ENCODE measurements around the gene SERPINA1.
"Not testable (repeated sequence)": the region's sequence is repeated elsewhere in the genome, so short reads cannot be mapped to it uniquely, and the experiment has no call there.

The SERPINA1 gene

DNA sequence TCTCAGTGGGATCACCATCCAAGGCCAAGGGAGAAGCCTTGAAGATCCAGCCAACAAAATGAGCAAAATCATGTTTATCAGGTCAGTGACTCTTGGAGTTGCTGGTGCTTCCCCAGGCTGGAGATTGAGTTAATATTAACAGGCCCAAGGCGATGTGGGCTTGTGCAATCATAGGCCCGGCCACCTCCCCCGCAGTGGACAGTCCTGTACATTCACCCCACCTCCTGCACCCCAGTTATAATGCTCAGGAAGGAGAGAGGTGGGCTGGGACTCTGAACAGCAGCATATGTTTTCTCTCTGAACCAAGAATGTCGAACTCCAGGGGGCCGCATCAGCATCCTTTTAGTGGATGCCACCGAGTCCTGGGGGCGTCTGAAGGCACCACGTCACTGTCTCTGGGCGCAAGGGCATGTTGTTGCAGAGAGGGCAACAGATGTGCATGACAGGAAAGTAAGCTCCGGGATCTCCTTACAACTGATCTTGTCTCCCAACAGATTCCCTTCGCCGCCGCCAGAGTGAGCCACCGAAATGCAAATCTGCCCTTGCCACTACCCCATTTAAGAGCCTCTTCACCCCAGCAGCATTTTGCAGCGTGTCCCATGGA is 33.1 kb downstream of the SERPINA1 start:
- no peaks in the 10 kb centered on the region for H3K36me3 ChIP-seq (ENCODE audit: insufficient read depth)
- TF ChIP-seq, protein P1, sequence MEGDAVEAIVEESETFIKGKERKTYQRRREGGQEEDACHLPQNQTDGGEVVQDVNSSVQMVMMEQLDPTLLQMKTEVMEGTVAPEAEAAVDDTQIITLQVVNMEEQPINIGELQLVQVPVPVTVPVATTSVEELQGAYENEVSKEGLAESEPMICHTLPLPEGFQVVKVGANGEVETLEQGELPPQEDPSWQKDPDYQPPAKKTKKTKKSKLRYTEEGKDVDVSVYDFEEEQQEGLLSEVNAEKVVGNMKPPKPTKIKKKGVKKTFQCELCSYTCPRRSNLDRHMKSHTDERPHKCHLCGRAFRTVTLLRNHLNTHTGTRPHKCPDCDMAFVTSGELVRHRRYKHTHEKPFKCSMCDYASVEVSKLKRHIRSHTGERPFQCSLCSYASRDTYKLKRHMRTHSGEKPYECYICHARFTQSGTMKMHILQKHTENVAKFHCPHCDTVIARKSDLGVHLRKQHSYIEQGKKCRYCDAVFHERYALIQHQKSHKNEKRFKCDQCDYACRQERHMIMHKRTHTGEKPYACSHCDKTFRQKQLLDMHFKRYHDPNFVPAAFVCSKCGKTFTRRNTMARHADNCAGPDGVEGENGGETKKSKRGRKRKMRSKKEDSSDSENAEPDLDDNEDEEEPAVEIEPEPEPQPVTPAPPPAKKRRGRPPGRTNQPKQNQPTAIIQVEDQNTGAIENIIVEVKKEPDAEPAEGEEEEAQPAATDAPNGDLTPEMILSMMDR (conservative IDR thresholded peaks at IDR 0.05; ENCODE audit: low read depth, low read length), result no peak
- H3K79me2 ChIP-seq (ENCODE audit: insufficient read depth, low read depth), result no peaks in the 10 kb centered on the region
- H4K20me1 ChIP-seq (ENCODE audit: insufficient read depth), result no peaks in the 10 kb centered on the region
- no peak overlapping the region for H2AFZ ChIP-seq (ENCODE audit: low read depth)
- no peaks in the 10 kb centered on the region for H3K4me1 ChIP-seq (ENCODE audit: low read depth, poor library complexity, severe bottlenecking)
- no peak overlapping the region for H3K4me3 ChIP-seq (IDR thresholded peaks at IDR 0.05; ENCODE audit: insufficient read depth, low read depth, low read length)
- no peaks in the 10 kb centered on the region for H3K27me3 ChIP-seq (ENCODE audit: insufficient read depth, low read depth)
- no peak overlapping the region for H3K4me2 ChIP-seq
- no peak overlapping the region for H3K9ac ChIP-seq
- no peak overlapping the region for H3K27ac ChIP-seq

- Histone ChIP-seq H2AFZ (ENCODE audit: low read depth) (no peak overlapping the region), H3K4me3 (IDR thresholded peaks at IDR 0.05; ENCODE audit: insufficient read depth, low read depth, low read length) (no peak overlapping the region), H3K79me2 (ENCODE audit: insufficient read depth, low read depth) (no peaks in the 10 kb centered on the region), H3K36me3 (ENCODE audit: insufficient read depth) (no peaks in the 10 kb centered on the region), H4K20me1 (ENCODE audit: insufficient read depth) (no peaks in the 10 kb centered on the region), H3K27me3 (ENCODE audit: insufficient read depth, low read depth) (no peaks in the 10 kb centered on the region), H3K4me2 (no peak overlapping the region), H3K9ac (no peak overlapping the region), H3K27ac (no peak overlapping the region), H3K4me1 (ENCODE audit: low read depth, poor library complexity, severe bottlenecking) (no peaks in the 10 kb centered on the region)
- TF ChIP-seq, protein P1 (conservative IDR thresholded peaks at IDR 0.05; ENCODE audit: low read depth, low read length), result no peak
These were observed 33.7 kb downstream of the SERPINA1 start for GRCh38 chr14:94354638-94355185.

DNA sequence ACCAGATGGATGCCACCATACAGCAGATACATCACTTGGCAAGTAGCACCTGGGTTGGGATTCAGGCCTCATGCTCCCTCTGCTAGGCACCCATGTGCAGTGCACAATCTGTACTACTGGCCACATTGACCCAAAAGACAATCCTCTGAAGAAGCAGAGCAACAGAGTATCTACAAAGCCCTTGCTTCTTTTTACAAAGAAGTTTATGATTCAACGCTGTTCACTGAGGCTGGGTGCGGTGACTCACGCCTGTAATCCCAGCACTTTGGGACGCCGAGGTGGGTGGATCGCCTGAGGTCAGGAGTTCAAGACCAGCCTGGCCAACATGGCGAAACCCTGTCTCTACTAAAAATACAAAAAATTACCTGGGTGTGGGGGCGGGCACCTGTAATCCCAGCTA is 34.2 kb downstream of the SERPINA1 start:
- H3K9ac ChIP-seq; H4K20me1 ChIP-seq (ENCODE audit: insufficient read depth); H3K27ac ChIP-seq; H2AFZ ChIP-seq (ENCODE audit: low read depth); H3K4me1 ChIP-seq (ENCODE audit: low read depth, poor library complexity, severe bottlenecking); H3K79me2 ChIP-seq (ENCODE audit: insufficient read depth, low read depth); H3K36me3 ChIP-seq (ENCODE audit: insufficient read depth); H3K27me3 ChIP-seq (ENCODE audit: insufficient read depth, low read depth); H3K4me3 ChIP-seq (IDR thresholded peaks at IDR 0.05; ENCODE audit: insufficient read depth, low read depth, low read length); H3K4me2 ChIP-seq: not testable (repeated sequence)

DNA sequence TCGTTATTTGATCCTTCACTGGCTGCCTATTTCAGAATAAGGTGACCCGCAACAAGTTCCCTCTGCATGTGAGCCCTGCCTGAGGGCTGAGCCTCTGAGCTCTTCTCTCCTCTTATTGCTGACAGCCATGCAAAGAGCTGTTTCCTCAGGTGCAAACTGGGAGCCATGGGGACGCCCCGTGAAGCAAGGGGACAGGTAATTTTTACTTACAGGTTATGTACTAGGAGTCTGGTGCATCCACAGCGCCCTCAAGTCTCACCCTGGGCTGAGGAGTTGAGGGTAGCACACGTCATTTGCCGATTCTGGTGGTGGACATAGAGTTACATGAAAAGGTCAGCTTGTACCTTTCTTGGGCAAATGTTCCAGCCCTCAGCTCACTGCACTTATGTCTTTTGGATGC is 39.1 kb downstream of the SERPINA1 start:
- no peaks in the 10 kb centered on the region for H4K20me1 ChIP-seq (ENCODE audit: insufficient read depth)
- H2AFZ ChIP-seq (ENCODE audit: low read depth), result no peak overlapping the region
- no peak overlapping the region for H3K27ac ChIP-seq
- peaks cover 12% of the 10 kb centered on the region for H3K4me1 ChIP-seq (ENCODE audit: low read depth, poor library complexity, severe bottlenecking)
- H3K79me2 ChIP-seq (ENCODE audit: insufficient read depth, low read depth), result no peaks in the 10 kb centered on the region
- H3K36me3 ChIP-seq (ENCODE audit: insufficient read depth), result no peaks in the 10 kb centered on the region
- no peaks in the 10 kb centered on the region for H3K27me3 ChIP-seq (ENCODE audit: insufficient read depth, low read depth)
- TF ChIP-seq, protein P1 (conservative IDR thresholded peaks at IDR 0.05; ENCODE audit: low read depth, low read length), result no peak
- H3K4me2 ChIP-seq, result no peak overlapping the region
- no peak overlapping the region for H3K4me3 ChIP-seq (IDR thresholded peaks at IDR 0.05; ENCODE audit: insufficient read depth, low read depth, low read length)
- no peak overlapping the region for H3K9ac ChIP-seq

GRCh38 chr14:94348836-94349235 is 39.6 kb downstream of the SERPINA1 start:
- H2AFZ ChIP-seq (ENCODE audit: low read depth), result no peak overlapping the region
- no peaks in the 10 kb centered on the region for H3K36me3 ChIP-seq (ENCODE audit: insufficient read depth)
- H3K4me1 ChIP-seq (ENCODE audit: low read depth, poor library complexity, severe bottlenecking), result peaks cover 12% of the 10 kb centered on the region
- no peak overlapping the region for H3K4me2 ChIP-seq
- no peak overlapping the region for H3K9ac ChIP-seq
- TF ChIP-seq, protein P1 (conservative IDR thresholded peaks at IDR 0.05; ENCODE audit: low read depth, low read length), result no peak
- no peak overlapping the region for H3K27ac ChIP-seq
- H4K20me1 ChIP-seq (ENCODE audit: insufficient read depth), result no peaks in the 10 kb centered on the region
- H3K27me3 ChIP-seq (ENCODE audit: insufficient read depth, low read depth), result no peaks in the 10 kb centered on the region
- no peaks in the 10 kb centered on the region for H3K79me2 ChIP-seq (ENCODE audit: insufficient read depth, low read depth)
- H3K4me3 ChIP-seq (IDR thresholded peaks at IDR 0.05; ENCODE audit: insufficient read depth, low read depth, low read length), result no peak overlapping the region
